Measurements from ENCODE around the gene GNAI3. TPM values are rescaled to one million over a fixed set of nuclear protein-coding genes. Genes with fewer than 3 reads are reported as not detected.

The GNAI3 gene
- total and polyA plus RNA-seq, 2 experiments from 2014 or later: 8.9 to 11.5 TPM

DNA sequence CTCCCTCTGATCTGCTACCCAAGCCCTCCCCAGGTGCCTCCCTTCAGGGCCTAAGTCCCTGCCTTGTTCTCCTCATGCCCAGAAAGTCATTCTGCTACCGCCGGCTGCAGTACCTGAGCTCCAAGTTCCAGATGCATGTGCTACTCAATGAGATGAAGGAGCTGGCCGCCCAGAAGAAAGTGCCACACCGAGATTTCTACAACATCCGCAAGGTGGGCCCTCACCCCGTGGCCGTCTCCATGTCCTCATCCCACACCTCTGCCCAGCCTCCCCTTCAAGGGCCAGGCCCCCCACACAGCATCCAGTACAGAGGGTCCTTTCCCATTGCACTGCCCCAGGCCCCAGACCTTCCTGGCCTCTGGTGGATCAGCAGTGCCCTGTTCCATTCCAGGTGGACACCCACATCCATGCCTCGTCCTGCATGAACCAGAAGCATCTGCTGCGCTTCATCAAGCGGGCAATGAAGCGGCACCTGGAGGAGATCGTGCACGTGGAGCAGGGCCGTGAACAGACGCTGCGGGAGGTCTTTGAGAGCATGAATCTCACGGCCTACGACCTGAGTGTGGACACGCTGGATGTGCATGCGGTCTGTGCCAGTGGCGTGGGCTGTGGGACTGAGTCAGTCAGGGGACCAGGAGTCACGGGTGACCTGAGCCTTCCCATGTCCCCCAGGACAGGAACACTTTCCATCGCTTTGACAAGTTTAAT lies 79.4 kb downstream of the GNAI3 start:
- H4K20me1 ChIP-seq (ENCODE audit: insufficient read depth, poor library complexity, severe bottlenecking): peaks cover 28% of the 10 kb centered on the region
- TF ChIP-seq, protein P1, sequence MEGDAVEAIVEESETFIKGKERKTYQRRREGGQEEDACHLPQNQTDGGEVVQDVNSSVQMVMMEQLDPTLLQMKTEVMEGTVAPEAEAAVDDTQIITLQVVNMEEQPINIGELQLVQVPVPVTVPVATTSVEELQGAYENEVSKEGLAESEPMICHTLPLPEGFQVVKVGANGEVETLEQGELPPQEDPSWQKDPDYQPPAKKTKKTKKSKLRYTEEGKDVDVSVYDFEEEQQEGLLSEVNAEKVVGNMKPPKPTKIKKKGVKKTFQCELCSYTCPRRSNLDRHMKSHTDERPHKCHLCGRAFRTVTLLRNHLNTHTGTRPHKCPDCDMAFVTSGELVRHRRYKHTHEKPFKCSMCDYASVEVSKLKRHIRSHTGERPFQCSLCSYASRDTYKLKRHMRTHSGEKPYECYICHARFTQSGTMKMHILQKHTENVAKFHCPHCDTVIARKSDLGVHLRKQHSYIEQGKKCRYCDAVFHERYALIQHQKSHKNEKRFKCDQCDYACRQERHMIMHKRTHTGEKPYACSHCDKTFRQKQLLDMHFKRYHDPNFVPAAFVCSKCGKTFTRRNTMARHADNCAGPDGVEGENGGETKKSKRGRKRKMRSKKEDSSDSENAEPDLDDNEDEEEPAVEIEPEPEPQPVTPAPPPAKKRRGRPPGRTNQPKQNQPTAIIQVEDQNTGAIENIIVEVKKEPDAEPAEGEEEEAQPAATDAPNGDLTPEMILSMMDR (IDR thresholded peaks at IDR 0.05; ENCODE audit: poor library complexity): no peak
- TF ChIP-seq EZH2phosphoT487 (IDR thresholded peaks at IDR 0.05; ENCODE audit: low read depth, severe bottlenecking, unreplicated experiment): no peak
- no peak for TF ChIP-seq EZH2 (IDR thresholded peaks at IDR 0.05; ENCODE audit: borderline replicate concordance)
- no peak overlapping the region for H2AFZ ChIP-seq
- no peak overlapping the region for H3K4me2 ChIP-seq
- H3K36me3 ChIP-seq (replicated peaks; ENCODE audit: insufficient read depth, low read depth): no peaks in the 10 kb centered on the region
- DNase-seq (ENCODE audit: low spot score): no peak
- no peaks in the 10 kb centered on the region for H3K9me3 ChIP-seq (ENCODE audit: low read depth)
- H3K79me2 ChIP-seq: peaks cover 23% of the 10 kb centered on the region
- H3K27me3 ChIP-seq: no peaks in the 10 kb centered on the region
- no peak overlapping the region for H3K27ac ChIP-seq
- WGBS (ENCODE audit: low lambda C conversion rate, missing lambda C conversion rate): 97% methylated on average over 23 of the region's 23 CpGs
- no peak overlapping the region for H3K4me3 ChIP-seq
- H3K4me1 ChIP-seq (ENCODE audit: insufficient read depth): peaks cover 19% of the 10 kb centered on the region
- H3K9me2 ChIP-seq (replicated peaks; ENCODE audit: insufficient read depth): no peaks in the 10 kb centered on the region

DNA sequence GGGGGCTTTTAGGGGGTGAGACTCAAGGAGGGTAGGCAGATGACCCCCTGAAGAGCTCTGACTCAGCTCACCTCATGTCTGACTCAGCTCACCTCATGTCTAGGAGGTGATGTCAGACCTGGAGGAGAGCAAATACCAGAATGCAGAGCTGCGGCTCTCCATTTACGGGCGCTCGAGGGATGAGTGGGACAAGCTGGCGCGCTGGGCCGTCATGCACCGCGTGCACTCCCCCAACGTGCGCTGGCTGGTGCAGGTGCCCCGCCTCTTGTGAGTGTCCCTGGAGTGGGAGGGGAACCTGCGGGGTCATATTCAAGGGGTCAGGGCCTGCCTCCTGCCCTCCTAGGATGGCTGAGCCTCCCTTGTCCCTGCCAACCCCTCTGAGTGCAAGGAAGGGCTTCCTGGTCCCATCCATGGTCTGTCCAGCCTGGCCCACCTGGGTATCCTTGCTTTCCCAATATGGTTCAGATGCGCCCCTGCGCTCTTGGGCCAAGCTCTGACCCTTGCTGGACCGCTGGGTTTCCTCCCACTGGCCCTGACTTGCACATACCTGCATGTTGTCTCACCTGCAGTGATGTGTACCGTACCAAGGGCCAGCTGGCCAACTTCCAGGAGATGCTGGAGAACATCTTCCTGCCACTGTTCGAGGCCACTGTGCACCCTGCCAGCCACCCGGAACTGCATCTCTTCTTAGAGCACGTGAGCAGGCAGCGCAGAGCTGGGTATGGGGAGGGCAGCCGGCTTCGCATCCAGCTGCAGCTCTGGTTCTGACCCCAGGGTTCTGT lies 80.3 kb downstream of the GNAI3 start:
- H2AFZ ChIP-seq: no peak overlapping the region
- no peak overlapping the region for H3K4me3 ChIP-seq
- H3K4me1 ChIP-seq (ENCODE audit: insufficient read depth): peaks cover 10% of the 10 kb centered on the region
- peaks cover 14% of the 10 kb centered on the region for H3K79me2 ChIP-seq
- H3K4me2 ChIP-seq: no peak overlapping the region
- TF ChIP-seq, protein P1 (IDR thresholded peaks at IDR 0.05; ENCODE audit: poor library complexity): no peak
- TF ChIP-seq EZH2 (IDR thresholded peaks at IDR 0.05; ENCODE audit: borderline replicate concordance) (no peak), EZH2phosphoT487 (IDR thresholded peaks at IDR 0.05; ENCODE audit: low read depth, severe bottlenecking, unreplicated experiment) (no peak)
- DNase-seq (ENCODE audit: low spot score): no peak
- WGBS (ENCODE audit: low lambda C conversion rate, missing lambda C conversion rate): 94% methylated on average over 23 of the region's 23 CpGs
- H3K27me3 ChIP-seq: no peaks in the 10 kb centered on the region
- H3K36me3 ChIP-seq (replicated peaks; ENCODE audit: insufficient read depth, low read depth): no peaks in the 10 kb centered on the region
- no peaks in the 10 kb centered on the region for H3K9me3 ChIP-seq (ENCODE audit: low read depth)
- no peak overlapping the region for H3K27ac ChIP-seq
- H4K20me1 ChIP-seq (ENCODE audit: insufficient read depth, poor library complexity, severe bottlenecking): peaks cover 19% of the 10 kb centered on the region
- no peaks in the 10 kb centered on the region for H3K9me2 ChIP-seq (replicated peaks; ENCODE audit: insufficient read depth)

DNA sequence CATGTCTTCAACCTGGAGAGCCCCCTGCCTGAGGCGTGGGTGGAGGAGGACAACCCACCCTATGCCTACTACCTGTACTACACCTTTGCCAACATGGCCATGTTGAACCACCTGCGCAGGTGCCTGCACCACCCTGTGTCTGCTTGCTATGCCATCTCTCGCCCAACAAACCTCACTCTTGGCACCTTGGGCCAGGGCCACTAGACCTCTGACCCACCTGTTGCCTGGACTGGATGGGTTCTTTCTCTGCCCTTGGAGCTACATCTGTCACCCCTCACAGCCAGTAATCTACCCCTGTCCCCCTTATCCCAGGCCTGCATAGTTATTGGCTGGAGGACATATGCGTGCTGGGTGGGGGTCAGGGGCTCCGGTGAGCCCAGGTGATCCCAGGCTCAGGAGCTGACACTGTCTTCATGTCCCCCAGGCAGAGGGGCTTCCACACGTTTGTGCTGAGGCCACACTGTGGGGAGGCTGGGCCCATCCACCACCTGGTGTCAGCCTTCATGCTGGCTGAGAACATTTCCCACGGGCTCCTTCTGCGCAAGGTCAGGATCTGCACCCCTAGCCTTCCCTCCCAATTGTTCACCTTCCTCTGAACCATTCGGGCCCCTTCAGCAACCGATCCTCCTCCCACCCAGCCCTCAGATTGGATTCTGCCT lies 81.1 kb downstream of the GNAI3 start:
- Histone ChIP-seq H3K4me3 (no peak overlapping the region), H3K4me2 (no peak overlapping the region), H3K9me3 (ENCODE audit: low read depth) (no peaks in the 10 kb centered on the region), H3K36me3 (replicated peaks; ENCODE audit: insufficient read depth, low read depth) (no peaks in the 10 kb centered on the region), H2AFZ (no peak overlapping the region), H4K20me1 (ENCODE audit: insufficient read depth, poor library complexity, severe bottlenecking) (peaks cover 11% of the 10 kb centered on the region), H3K27ac (no peak overlapping the region), H3K9me2 (replicated peaks; ENCODE audit: insufficient read depth) (no peaks in the 10 kb centered on the region), H3K79me2 (peaks cover 6% of the 10 kb centered on the region), H3K27me3 (no peaks in the 10 kb centered on the region), H3K4me1 (ENCODE audit: insufficient read depth) (peaks cover 2% of the 10 kb centered on the region)
- no peak for DNase-seq (ENCODE audit: low spot score)
- TF ChIP-seq EZH2 (IDR thresholded peaks at IDR 0.05; ENCODE audit: borderline replicate concordance): no peak
- TF ChIP-seq, protein P1 (IDR thresholded peaks at IDR 0.05; ENCODE audit: poor library complexity): no peak
- no peak for TF ChIP-seq EZH2phosphoT487 (IDR thresholded peaks at IDR 0.05; ENCODE audit: low read depth, severe bottlenecking, unreplicated experiment)
- 92% methylated on average over 10 of the region's 10 CpGs for WGBS (ENCODE audit: low lambda C conversion rate, missing lambda C conversion rate)

Measured in hepatocyte (in vitro differentiated cells).